Frontal cortex (tissue), 4 donors: ENCODE results near the gene SPIRE1. TPM values are rescaled to one million over a fixed set of nuclear protein-coding genes. Genes with fewer than 3 reads are reported as not detected.

Source experiments
- DNase-seq, 2 donors: peaks; one replicate each; pipeline ENCODE4 v3.0.0; 2012; ENCODE audit warnings: low spot score in 2 of 2
- FAIRE-seq: peaks from 2 replicates; lab custom pipeline; 2012; peaks lifted over from hg19 to GRCh38; lab: Jason Lieb, UNC
- total RNA-seq: library from RNA; depleted of rRNA; stranded (reverse); fragments of >200 nt; gene quantifications from one replicate; pipeline ENCODE4 v1.2.3, GENCODE V29; 2014
- donor health status: control.
- donor health status: control.
- donor health status: control.

SPIRE1 gene
- total RNA-seq, 1 donor from 2014 or later, result 104 TPM

DNA sequence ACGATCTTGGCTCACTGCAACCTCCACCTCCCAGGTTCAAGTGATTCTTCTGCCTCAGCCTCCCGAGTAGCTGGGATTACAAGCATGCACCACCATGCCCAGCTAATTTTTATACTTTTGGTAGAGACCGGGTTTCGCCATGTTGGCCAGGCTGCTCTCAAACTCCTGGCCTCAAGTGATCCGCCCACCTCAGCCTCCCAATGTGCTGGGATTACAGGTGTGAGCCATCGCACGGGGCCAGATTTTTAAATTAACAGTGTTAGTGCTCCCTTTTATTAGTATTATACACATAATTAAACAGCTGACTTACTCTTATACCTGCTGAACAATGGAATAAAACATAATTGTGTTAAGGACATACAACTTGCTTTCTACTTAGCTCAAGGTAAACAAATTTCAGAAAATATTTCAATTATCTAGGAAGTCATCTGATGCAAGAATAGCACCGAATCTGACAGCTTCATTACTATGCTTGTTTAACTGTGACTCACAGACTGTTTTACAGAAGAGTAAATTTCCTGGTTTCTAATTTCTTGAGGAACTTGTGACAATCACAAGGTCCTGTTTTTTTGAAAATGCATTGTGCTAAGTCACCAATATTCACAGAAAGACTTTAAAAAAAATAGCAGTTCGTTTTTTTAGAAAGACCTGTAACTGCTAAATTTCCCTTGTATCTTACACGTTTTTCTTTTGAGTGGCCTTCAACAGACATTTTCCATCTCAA is 51.2 kb downstream of the SPIRE1 start:
- FAIRE-seq (no peak), DNase-seq (no peak)

- DNase-seq, result no peak
- no peak for FAIRE-seq
These were observed 53.4 kb downstream of the SPIRE1 start for GRCh38 chr18:12604445-12605007.

DNA sequence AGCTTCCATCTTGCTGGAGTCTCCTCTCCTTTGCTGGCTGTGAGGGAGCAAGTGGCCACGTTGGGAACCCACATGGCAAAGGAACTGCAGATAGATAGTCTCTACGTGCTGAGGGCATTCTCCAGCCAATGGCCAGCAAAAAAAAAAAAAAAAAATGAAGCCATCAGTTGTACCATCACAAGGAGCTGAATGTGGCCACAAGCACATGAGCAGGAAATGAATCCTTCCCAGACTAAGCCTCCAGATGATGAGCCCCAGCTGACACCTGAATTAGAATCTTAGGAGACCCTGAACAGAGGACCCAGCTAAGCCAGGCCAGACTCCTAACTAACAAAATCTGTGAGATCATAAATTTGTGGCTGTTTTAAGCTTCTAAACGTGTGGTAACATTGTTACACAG is 57.9 kb downstream of the SPIRE1 start:
- FAIRE-seq (no peak), DNase-seq (no peak)

GRCh38 chr18:12599543-12599942 is 58.4 kb downstream of the SPIRE1 start:
- FAIRE-seq (no peak), DNase-seq (no peak)

DNA sequence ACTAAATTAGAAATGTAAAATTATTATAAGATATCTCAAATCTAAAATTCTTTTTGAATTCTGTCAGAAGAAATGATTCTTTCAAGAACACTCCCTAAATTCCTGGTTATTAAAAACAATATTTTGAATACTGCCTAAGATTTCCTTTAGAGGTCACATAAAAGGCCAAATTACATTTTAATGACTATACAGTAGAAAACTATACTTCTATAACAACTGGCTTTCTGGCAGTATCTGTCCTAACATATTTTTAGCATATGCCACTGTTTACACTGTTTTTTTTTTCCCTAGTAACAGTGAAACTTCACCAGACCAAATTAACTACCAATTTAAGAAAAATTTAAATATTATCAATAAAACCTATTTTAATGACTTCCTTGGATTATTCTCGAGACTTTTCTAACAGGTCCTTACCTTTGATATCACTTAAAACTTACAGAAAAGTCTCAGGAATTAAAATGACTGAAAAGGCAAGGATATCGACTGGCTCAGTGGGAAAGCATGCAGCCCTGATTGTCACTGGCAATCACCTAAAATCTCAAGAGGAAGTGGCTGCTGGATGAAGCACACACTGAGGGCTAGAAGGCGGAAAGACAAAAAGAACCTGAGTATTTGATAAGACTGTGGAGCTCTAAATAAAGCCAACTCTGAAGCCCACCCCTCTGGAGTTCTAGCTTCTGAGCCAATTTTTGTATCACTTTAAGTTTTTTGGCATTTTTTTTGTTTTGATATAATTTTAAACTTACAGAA is 59.6 kb downstream of the SPIRE1 start:
- FAIRE-seq, result peak; percentile 10
- DNase-seq, result no peak

GRCh38 chr18:12597760-12598159 is 60.1 kb downstream of the SPIRE1 start:
- DNase-seq (no peak), FAIRE-seq (no peak)

- no peak for FAIRE-seq
- no peak for DNase-seq
These were observed 62.2 kb downstream of the SPIRE1 start for GRCh38 chr18:12595571-12596255.

DNA sequence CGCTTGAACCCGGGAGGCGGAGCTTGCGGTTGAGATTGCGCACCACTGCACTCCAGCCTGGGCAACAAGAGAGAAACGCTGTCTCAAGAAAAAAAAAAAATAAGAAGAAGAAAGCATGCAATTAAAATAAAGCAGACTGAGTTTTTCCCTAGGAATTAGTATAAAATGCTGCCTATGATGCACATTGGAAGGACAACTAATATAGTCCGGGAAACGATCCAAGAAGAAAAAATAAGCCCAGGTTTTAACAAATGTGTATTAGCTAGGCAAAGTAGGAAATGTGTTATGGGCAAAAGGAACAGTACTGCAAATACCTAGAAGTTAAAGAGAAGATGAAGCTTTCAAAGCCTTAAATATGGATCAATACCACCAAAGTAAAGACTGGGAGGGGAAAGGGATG is 64.0 kb downstream of the SPIRE1 start:
- no peak for FAIRE-seq

GRCh38 chr18:12592597-12593127 is 65.2 kb downstream of the SPIRE1 start:
- FAIRE-seq, result no peak
- no peak for DNase-seq

More for the DNA sequence above, 64.0 kb downstream of the SPIRE1 start:
- no peak for DNase-seq

- DNase-seq (no peak), FAIRE-seq (no peak)
These were observed 68.5 kb downstream of the SPIRE1 start for GRCh38 chr18:12589448-12589847.

- FAIRE-seq (no peak), DNase-seq (no peak)
These were observed 71.0 kb downstream of the SPIRE1 start for GRCh38 chr18:12586956-12587355.

GRCh38 chr18:12585218-12585617 is 72.7 kb downstream of the SPIRE1 start:
- FAIRE-seq (no peak), DNase-seq (no peak)

GRCh38 chr18:12580630-12581342 is 77.1 kb downstream of the SPIRE1 start:
- FAIRE-seq (no peak), DNase-seq (no peak)

DNA sequence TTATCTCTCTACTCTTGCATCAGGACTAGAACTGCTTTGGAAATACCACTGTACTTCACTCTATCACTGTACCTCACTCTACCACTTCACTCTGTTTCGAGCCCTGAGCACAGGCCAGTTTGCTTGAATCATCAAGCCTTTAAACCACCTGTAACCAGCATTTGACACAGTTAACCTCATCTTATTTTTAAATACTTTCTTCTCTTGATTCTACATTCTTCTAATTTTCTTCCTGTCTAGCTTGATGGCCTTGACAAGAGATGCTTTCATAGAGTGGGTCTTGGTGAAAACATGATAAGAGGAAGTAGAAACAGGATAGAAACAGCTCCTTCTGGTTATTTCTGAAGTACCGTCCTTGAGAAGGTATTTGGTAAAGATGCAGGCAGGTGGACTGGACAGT is 78.1 kb downstream of the SPIRE1 start:
- FAIRE-seq, result no peak
- no peak for DNase-seq

GRCh38 chr18:12577848-12578247 is 80.1 kb downstream of the SPIRE1 start:
- FAIRE-seq, result no peak

GRCh38 chr18:12574494-12575185 is 83.3 kb downstream of the SPIRE1 start:
- DNase-seq (no peak), FAIRE-seq (no peak)

More at GRCh38 chr18:12577848-12578247, 80.1 kb downstream of the SPIRE1 start:
- no peak for DNase-seq

DNA sequence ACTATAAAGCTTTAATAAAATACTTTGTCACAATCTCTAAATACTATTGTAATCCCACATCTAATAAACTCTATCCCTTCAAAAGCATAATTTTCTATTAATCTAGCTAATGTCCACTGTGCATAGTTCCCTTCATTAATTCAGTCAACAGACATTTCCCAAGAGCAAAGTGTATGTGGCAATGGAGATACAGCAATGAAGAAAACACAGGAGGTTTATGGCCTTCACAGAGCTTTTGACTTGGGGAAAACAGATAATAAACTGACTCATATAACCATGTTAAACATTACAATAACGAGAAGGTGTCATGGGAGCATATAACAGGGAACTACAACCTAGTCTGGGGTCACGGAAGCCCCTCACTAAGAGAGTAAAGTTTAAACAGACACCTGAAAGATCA is 86.3 kb downstream of the SPIRE1 start:
- DNase-seq (no peak), FAIRE-seq (no peak)

- FAIRE-seq (no peak), DNase-seq (no peak)
These were observed 88.1 kb downstream of the SPIRE1 start for GRCh38 chr18:12569791-12570190.

- no peak for FAIRE-seq
- DNase-seq, result no peak
These were observed 90.1 kb downstream of the SPIRE1 start for GRCh38 chr18:12567849-12568248.
